Naive thymus-derived CD8-positive, alpha-beta T cell (primary cell): ENCODE results near the gene TCAP. TPM values are rescaled to one million over a fixed set of nuclear protein-coding genes. Genes with fewer than 3 reads are reported as not detected.
"Not testable (repeated sequence)": the region's sequence is repeated elsewhere in the genome, so short reads cannot be mapped to it uniquely, and the experiment has no call there.

ENCODE experiments used
- ATAC-seq, 2 donors: fragments of 150-1000 bp; cut with Tn5 transposase in 1 of 2; sonication (Bioruptor Pico), chemical (Tn5 transposase) in 1 of 2; 1 replicate in 1 of 2; 2 replicates in 1 of 2; pipeline ENCODE4 v1.10.0; 2021; ENCODE audit warnings: mild to moderate bottlenecking in 2 of 2, moderate library complexity in 2 of 2
- POLR2A ChIA-PET: fragments of 350-600 bp; sonication (Branson Sonifier 250); formaldehyde crosslinking; loops from one replicate; lab custom pipeline; 2021; ENCODE audit warnings: antibody characterized with exemption; lab: Charles Lee
- DNase-seq, 10 donors: peaks; one replicate each; pipeline versions ENCODE4 v3.0.0 to v3.0.0-alpha.2; 2020 to 2022
- H3K27ac Mint-ChIP-seq, 10 donors: one replicate each; pipeline ENCODE4 v1.8.0; 2020 to 2022; ENCODE audit warnings: mild to moderate bottlenecking in 10 of 10, mixed read lengths in 10 of 10, moderate library complexity in 4 of 10, inconsistent platforms in 1 of 10
- H3K27me3 Mint-ChIP-seq, 5 donors: one replicate each; pipeline ENCODE4 v1.8.0; 2021 to 2022; ENCODE audit warnings: mixed read lengths in 5 of 5
- H3K36me3 Mint-ChIP-seq, 3 donors: one replicate each; pipeline ENCODE4 v1.8.0; 2020 to 2022; ENCODE audit warnings: mixed read lengths in 3 of 3, mild to moderate bottlenecking in 2 of 3, inconsistent platforms in 1 of 3
- H3K4me1 Mint-ChIP-seq, 4 donors: one replicate each; pipeline ENCODE4 v1.8.0; 2021 to 2022; ENCODE audit warnings: mixed read lengths in 4 of 4
- H3K4me3 Mint-ChIP-seq, 10 donors: one replicate each; pipeline ENCODE4 v1.8.0; 2020 to 2022; ENCODE audit warnings: mild to moderate bottlenecking in 10 of 10, mixed read lengths in 10 of 10, moderate library complexity in 6 of 10, inconsistent platforms in 1 of 10
- H3K9me3 Mint-ChIP-seq, 9 donors: one replicate each; pipeline ENCODE4 v1.8.0; 2020 to 2022; ENCODE audit warnings: mixed read lengths in 9 of 9, mild to moderate bottlenecking in 3 of 9, inconsistent platforms in 1 of 9, moderate library complexity in 1 of 9
- polyA plus RNA-seq, 3 donors: library from polyadenylated mRNA; unstranded; fragments of 300-500 nt; fragmentation: Illumina TruSeq; gene quantifications; one replicate each; pipeline ENCODE4 v1.2.3, GENCODE V29; 2021
- total RNA-seq, 8 experiments: library from RNA in 2 of 8; stranded (reverse) in 2 of 8; gene quantifications; one replicate each; pipeline ENCODE4 v1.2.3 and lab custom pipeline; 2021 to 2026

The TCAP gene
- total and polyA plus RNA-seq, 5 experiments from 2014 or later = 0.11 to 10.3 (median 8.5) TPM; not detected in 2

DNA sequence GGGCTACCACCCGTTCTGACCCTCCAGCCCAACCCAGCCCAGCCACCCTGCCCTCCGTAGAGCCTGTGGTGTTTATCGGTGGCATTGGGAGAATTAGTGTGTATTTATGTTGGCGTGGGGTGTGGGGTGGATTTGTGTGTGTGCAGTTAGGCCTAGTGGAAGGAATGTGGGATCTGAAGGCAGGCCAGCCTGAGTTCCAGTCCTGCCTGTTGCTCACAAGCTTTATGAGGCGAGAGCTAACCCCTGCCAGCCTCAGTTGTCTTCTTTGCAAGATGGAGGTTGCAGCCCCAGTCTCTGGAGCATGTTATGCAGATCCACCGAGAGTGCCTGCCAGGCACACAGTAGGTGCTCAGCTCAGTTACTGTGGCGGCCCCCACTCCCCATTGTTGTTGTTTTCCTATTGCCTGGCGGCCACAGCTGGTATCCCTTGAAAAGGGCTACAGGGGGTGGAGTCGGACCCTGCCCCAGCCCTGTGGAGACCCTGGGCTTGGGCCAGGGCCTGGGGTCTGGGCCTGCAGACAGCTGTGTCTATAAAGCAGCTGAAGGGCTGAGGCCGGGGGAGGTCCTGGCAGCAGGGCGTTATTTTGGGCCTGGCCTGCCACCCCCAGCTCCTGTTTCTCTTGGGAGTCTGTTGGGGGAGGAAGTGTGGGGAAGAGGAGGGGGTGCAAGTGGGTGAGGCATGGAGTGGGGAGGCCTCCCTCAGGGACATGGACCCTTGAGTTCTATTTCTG is 39.8 kb downstream of the TCAP start:
- Mint-ChIP-seq H3K36me3 (peaks cover 0 to 2% (median 0%) of the 10 kb centered on the region in 3 donors), H3K4me3 (no peak overlapping the region), H3K4me1 (peaks cover 21 to 38% (median 31%) of the 10 kb centered on the region in 4 donors), H3K27me3 (peaks cover 9 to 20% (median 14%) of the 10 kb centered on the region in 5 donors), H3K9me3 (no peaks in the 10 kb centered on the region), H3K27ac (no peak overlapping the region)
- POLR2A ChIA-PET = interaction anchor here (0.6 kb wide), 1 partner anchor 17 kb away, joined by 3 read pairs; the partner anchor contains the start of gene PGAP3
- ATAC-seq = no peak
- peak in 1 of 10 donors; percentile 46 for DNase-seq

- H3K36me3 Mint-ChIP-seq = peaks cover 0 to 1% (median 0%) of the 10 kb centered on the region in 3 donors
- POLR2A ChIA-PET = interaction anchor here (0.6 to 1.4 kb wide), 3 partner anchors 18 to 24 kb away, joined by 3 to 4 read pairs (median 3); partner anchors contain the start of genes MIEN1 and PGAP3
- no peaks in the 10 kb centered on the region for H3K9me3 Mint-ChIP-seq
- ATAC-seq (no peak), DNase-seq (peak in 1 of 10 donors; percentile 47)
- peaks cover 9 to 13% (median 13%) of the 10 kb centered on the region in 5 donors for H3K27me3 Mint-ChIP-seq
- no peak overlapping the region for H3K27ac Mint-ChIP-seq
- no peak overlapping the region for H3K4me3 Mint-ChIP-seq
- H3K4me1 Mint-ChIP-seq = peaks cover 20 to 38% (median 27%) of the 10 kb centered on the region in 4 donors
Measured at GRCh38 chr17:39705786-39706348, 40.7 kb downstream of the TCAP start.

DNA sequence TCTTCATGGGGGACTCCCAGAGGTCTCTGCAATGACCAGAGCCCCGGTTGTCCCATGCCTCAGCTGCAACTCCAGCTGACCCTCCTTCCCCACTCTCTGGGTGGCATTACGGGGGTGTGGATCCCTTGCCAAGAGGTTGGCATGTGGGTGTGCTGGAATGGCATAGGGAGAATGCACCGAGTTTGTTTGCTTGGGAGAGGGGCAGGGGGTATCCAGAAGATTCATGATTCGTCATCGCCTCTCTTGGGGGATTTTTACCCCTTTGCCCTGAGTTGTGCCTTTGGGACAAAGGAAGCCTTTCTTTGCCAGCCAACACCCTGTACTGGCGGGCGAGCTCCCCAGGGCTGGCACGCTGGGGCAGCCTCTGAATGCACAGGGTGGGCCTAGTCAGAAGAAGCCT is 41.2 kb downstream of the TCAP start:
- peak overlapping the region in 1 of 10 donors; percentile 73 for H3K4me3 Mint-ChIP-seq
- DNase-seq (peak in 1 of 10 donors; percentile 51), ATAC-seq (no peak)
- H3K36me3 Mint-ChIP-seq = no peaks in the 10 kb centered on the region
- H3K9me3 Mint-ChIP-seq = no peaks in the 10 kb centered on the region
- peaks cover 4 to 8% (median 8%) of the 10 kb centered on the region in 5 donors for H3K27me3 Mint-ChIP-seq
- POLR2A ChIA-PET = interaction anchor here (1.3 to 1.4 kb wide), 2 partner anchors 19 to 23 kb away, joined by 3 to 4 read pairs; partner anchors contain the start of genes MIEN1 and PGAP3
- H3K27ac Mint-ChIP-seq = peak overlapping the region in 1 of 10 donors; percentile 74
- peaks cover 15 to 37% (median 24%) of the 10 kb centered on the region in 4 donors for H3K4me1 Mint-ChIP-seq

DNA sequence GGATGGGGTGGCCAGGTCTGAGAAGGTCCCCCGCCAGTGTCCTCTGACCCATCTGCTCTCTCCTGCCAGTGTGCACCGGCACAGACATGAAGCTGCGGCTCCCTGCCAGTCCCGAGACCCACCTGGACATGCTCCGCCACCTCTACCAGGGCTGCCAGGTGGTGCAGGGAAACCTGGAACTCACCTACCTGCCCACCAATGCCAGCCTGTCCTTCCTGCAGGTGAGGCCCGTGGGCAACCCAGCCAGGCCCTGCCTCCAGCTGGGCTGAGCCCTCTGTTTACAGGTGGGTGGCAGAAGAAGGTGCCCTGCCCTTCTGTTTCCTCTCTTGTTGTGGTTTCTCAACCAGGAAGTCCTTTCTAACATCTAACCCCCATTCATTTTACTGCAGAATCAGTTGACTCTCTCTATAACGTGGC is 41.8 kb downstream of the TCAP start:
- POLR2A ChIA-PET = interaction anchor here (0.6 to 1.4 kb wide), 3 partner anchors 19 to 212 kb away, joined by 3 to 4 read pairs (median 3); partner anchors contain the start of genes MIEN1 and PGAP3
- no peaks in the 10 kb centered on the region for H3K9me3 Mint-ChIP-seq
- H3K4me3 Mint-ChIP-seq = peak overlapping the region in 9 of 10 donors; percentile 2 to 78 (median 65)
- DNase-seq (peak in 3 of 10 donors; percentile 31 to 63 (median 32)), ATAC-seq (peak; percentile 77 to 93)
- H3K27ac Mint-ChIP-seq = peak overlapping the region in 5 of 10 donors; percentile 47 to 74 (median 69)
- H3K36me3 Mint-ChIP-seq = no peaks in the 10 kb centered on the region
- H3K4me1 Mint-ChIP-seq = peaks cover 15 to 35% (median 22%) of the 10 kb centered on the region in 4 donors
- peaks cover 0 to 4% (median 3%) of the 10 kb centered on the region in 5 donors for H3K27me3 Mint-ChIP-seq

DNA sequence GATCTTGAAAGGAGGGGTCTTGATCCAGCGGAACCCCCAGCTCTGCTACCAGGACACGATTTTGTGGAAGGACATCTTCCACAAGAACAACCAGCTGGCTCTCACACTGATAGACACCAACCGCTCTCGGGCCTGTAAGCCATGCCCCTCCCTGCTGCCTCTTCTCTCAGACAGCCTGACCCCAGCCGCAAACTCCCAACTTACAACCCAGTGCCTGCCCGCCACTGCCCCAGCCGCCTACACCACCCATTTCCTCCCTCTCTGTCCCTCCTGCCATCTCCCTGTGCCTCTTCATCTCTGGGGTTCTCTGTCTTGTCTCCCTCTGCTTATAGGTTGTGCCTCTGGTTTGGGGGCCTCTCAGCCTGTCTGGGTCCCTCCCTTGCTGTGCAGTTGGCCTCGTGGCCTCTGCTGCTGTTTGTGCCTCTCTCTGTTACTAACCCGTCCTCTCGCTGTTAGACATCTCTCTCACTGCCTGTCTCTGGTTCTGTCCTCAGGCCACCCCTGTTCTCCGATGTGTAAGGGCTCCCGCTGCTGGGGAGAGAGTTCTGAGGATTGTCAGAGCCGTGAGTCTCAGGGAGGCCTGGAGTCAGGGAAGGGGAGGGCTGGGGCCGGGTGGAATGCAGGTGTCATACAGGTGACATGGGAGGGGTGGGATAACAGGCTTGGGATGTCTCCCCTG is 44.3 kb downstream of the TCAP start:
- Mint-ChIP-seq H3K9me3 (no peaks in the 10 kb centered on the region), H3K27ac (peak overlapping the region in 5 of 10 donors; percentile 22 to 78 (median 69)), H3K36me3 (no peaks in the 10 kb centered on the region), H3K4me3 (peak overlapping the region in 4 of 10 donors; percentile 23 to 69 (median 34)), H3K4me1 (peaks cover 15 to 31% (median 22%) of the 10 kb centered on the region in 4 donors), H3K27me3 (no peaks in the 10 kb centered on the region)
- POLR2A ChIA-PET = interaction anchor here (0.8 to 1.6 kb wide), 3 partner anchors 14 to 21 kb away, joined by 3 to 8 read pairs (median 4); partner anchors contain the start of gene MIEN1
- ATAC-seq (no peak), DNase-seq (no peak)

DNA sequence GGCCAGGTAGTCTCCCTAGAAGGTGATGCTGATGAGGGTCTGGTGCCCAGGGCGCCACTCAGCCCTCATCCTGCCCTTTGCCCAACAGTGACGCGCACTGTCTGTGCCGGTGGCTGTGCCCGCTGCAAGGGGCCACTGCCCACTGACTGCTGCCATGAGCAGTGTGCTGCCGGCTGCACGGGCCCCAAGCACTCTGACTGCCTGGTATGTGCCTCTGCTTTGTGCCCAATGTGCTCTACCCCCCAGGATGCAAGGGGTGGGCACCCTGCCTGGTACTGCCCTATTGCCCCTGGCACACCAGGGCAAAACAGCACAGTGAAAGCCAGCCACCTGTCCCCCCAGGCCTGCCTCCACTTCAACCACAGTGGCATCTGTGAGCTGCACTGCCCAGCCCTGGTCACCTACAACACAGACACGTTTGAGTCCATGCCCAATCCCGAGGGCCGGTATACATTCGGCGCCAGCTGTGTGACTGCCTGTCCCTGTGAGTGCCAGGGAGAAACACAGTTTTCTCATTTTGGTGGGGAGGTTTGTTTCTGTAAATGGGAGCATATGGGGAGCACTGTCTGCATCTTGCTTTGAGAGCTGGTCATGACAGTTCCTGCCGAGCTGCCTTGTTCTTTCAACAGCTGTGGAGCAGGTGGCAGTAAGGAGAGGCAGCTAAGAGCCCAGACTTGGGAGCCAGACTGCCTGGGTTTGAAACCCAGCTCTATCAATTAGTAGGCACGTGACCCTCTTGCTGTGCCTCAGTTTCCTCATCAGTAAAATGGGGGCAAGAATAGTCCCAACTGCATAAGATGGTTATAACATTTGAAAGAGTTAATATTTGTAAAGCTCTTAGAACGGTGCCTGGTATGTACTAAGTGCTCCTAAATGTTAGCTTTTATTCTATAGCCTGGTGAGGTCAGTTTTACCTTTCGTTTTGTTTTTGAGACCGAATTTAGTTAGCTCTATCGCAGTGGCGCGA is 45.1 kb downstream of the TCAP start:
- Mint-ChIP-seq H3K27ac (no peak overlapping the region), H3K4me3 (no peak overlapping the region), H3K4me1 (peaks cover 14 to 31% (median 20%) of the 10 kb centered on the region in 4 donors), H3K9me3 (no peaks in the 10 kb centered on the region), H3K27me3 (no peaks in the 10 kb centered on the region), H3K36me3 (no peaks in the 10 kb centered on the region)
- POLR2A ChIA-PET = interaction anchor here (1.4 kb wide), 1 partner anchor 15 kb away, joined by 4 read pairs; no protein-coding TSS in a partner anchor
- ATAC-seq (no peak), DNase-seq (no peak)

DNA sequence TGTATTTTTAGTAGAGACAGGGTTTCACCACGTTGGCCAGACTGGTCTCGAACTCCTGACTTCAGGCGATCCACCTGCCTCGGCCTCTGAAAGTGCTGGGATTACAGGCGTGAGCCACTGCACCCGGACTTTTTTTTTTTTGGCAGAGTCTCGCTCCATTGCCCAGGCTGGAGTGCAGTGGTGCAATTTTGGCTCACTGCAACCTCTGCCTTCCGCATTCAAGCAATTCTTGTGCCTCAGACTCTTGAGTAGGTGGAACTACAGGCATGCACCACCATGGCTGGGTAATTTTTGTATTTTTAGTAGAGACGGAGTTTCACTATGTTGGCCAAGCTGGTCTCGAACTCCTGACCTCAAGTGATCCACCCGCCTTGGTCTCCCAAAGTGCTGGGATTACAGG is 45.9 kb downstream of the TCAP start:
- not testable (repeated sequence) for H3K27ac Mint-ChIP-seq, H3K27me3 Mint-ChIP-seq, H3K36me3 Mint-ChIP-seq, DNase-seq, H3K9me3 Mint-ChIP-seq, ATAC-seq, H3K4me3 Mint-ChIP-seq
- peaks cover 14 to 31% (median 20%) of the 10 kb centered on the region in 4 donors for H3K4me1 Mint-ChIP-seq
- POLR2A ChIA-PET = interaction anchor here (1.4 kb wide), 1 partner anchor 15 kb away, joined by 4 read pairs; no protein-coding TSS in a partner anchor

- Mint-ChIP-seq H3K4me1 (peaks cover 11 to 25% (median 15%) of the 10 kb centered on the region in 4 donors), H3K4me3 (no peak overlapping the region), H3K27ac (no peak overlapping the region), H3K27me3 (no peaks in the 10 kb centered on the region), H3K36me3 (no peaks in the 10 kb centered on the region), H3K9me3 (no peaks in the 10 kb centered on the region)
- POLR2A ChIA-PET = no interaction called here
- DNase-seq = no peak
- ATAC-seq = no peak
Measured at GRCh38 chr17:39711851-39712250, 46.7 kb downstream of the TCAP start.

GRCh38 chr17:39714234-39714633 is 49.1 kb downstream of the TCAP start:
- POLR2A ChIA-PET = interaction anchor here (1.7 kb wide), 1 partner anchor 16 kb away, joined by 6 read pairs; the partner anchor contains the start of gene MIEN1
- H3K4me3 Mint-ChIP-seq = no peak overlapping the region
- ATAC-seq = no peak
- no peak for DNase-seq
- no peaks in the 10 kb centered on the region for H3K27me3 Mint-ChIP-seq
- no peak overlapping the region for H3K27ac Mint-ChIP-seq
- no peaks in the 10 kb centered on the region for H3K36me3 Mint-ChIP-seq
- no peaks in the 10 kb centered on the region for H3K9me3 Mint-ChIP-seq
- peaks cover 0 to 6% (median 5%) of the 10 kb centered on the region in 4 donors for H3K4me1 Mint-ChIP-seq

GRCh38 chr17:39715375-39716072 is 50.4 kb downstream of the TCAP start:
- POLR2A ChIA-PET = interaction anchor here (1.7 kb wide), 1 partner anchor 15 kb away, joined by 6 read pairs; the partner anchor contains the start of gene MIEN1
- Mint-ChIP-seq H3K9me3 (no peaks in the 10 kb centered on the region), H3K27ac (no peak overlapping the region), H3K4me3 (no peak overlapping the region), H3K4me1 (peaks cover 0 to 5% (median 0%) of the 10 kb centered on the region in 4 donors), H3K27me3 (no peaks in the 10 kb centered on the region), H3K36me3 (no peaks in the 10 kb centered on the region)
- DNase-seq (no peak), ATAC-seq (no peak)
